Fibroblast of mammary gland (primary cell): ENCODE results near the gene CAPN3.

Experiments
- DNase-seq: peaks from one replicate; pipeline ENCODE4 v3.0.0-alpha.2; 2010; ENCODE audit warnings: low read depth
- H3K4me3 ChIP-seq: 2 replicates; pipeline ENCODE4 v1.5.1; 2011; ENCODE audit warnings: low read depth, mild to moderate bottlenecking, low read length, moderate library complexity; ENCODE audit not compliant: control insufficient read depth
- CTCF ChIP-seq: conservative IDR thresholded peaks from 2 replicates; pipeline ENCODE4 v1.5.1; 2011; ENCODE audit warnings: low read depth, low read length, inconsistent platforms; ENCODE audit not compliant: control insufficient read depth, insufficient read depth

The CAPN3 gene

GRCh38 chr15:42445551-42445950 is 86.2 kb downstream of the CAPN3 start:
- DNase-seq, result no peak
- TF ChIP-seq CTCF, result no peak
- H3K4me3 ChIP-seq, result no peak overlapping the region

DNA sequence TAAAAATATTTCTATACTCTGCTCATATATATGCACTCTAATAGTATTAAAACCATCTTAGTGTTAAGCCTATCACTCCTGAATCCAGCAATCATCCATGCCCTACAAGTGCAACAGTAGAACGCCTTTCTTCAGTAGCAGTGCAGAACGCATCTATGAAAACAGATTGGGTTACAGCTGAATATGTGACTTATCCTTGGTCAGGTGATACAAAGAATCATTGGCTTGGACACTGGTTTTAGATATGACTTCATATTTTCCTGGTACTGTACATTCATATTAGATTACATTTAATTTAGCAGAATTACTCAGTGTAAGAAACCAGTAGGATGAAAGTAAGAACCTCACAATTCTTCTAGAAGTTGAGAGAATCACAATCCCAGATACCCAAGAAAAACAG is 88.3 kb downstream of the CAPN3 start:
- H3K4me3 ChIP-seq, result no peak overlapping the region
- no peak for TF ChIP-seq CTCF
- no peak for DNase-seq

- H3K4me3 ChIP-seq, result no peak overlapping the region
- no peak for DNase-seq
- no peak for TF ChIP-seq CTCF
Measured at GRCh38 chr15:42448281-42448680, 89.0 kb downstream of the CAPN3 start.

- DNase-seq, result no peak
- no peak for TF ChIP-seq CTCF
- no peak overlapping the region for H3K4me3 ChIP-seq
Measured at GRCh38 chr15:42449770-42450424, 90.6 kb downstream of the CAPN3 start.

- no peak overlapping the region for H3K4me3 ChIP-seq
- no peak for DNase-seq
- no peak for TF ChIP-seq CTCF
Measured at GRCh38 chr15:42450425-42450790, 91.1 kb downstream of the CAPN3 start.

GRCh38 chr15:42453826-42454225 is 94.5 kb downstream of the CAPN3 start:
- DNase-seq, result no peak
- TF ChIP-seq CTCF, result no peak
- no peak overlapping the region for H3K4me3 ChIP-seq

DNA sequence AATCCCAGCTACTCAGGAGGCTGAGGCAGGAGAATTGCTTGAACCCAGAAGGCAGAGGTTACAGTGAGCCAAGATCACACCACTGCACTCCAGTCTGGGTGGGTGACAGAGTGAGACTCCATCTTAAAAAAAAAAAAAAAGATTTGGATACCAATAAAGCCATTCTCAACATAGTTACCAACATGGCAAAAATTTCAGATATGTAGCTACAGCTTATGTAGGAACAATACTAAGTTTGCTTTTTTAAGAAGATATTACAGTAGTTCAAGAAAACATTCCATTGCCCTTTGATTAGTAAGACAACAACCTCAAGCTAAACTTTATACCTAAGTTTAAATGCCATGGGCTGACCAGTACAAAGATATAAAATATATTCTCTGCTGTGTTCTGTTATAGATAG is 97.2 kb downstream of the CAPN3 start:
- no peak for DNase-seq
- no peak for TF ChIP-seq CTCF
- H3K4me3 ChIP-seq, result peak overlapping the region; percentile 34
